CMK (cell line): ENCODE measurements around the gene METTL21C.

Source experiments
- DNase-seq: peaks from one replicate; pipeline ENCODE4 v3.0.0-alpha.2; 2010; ENCODE audit warnings: low read depth

Gene METTL21C

DNA sequence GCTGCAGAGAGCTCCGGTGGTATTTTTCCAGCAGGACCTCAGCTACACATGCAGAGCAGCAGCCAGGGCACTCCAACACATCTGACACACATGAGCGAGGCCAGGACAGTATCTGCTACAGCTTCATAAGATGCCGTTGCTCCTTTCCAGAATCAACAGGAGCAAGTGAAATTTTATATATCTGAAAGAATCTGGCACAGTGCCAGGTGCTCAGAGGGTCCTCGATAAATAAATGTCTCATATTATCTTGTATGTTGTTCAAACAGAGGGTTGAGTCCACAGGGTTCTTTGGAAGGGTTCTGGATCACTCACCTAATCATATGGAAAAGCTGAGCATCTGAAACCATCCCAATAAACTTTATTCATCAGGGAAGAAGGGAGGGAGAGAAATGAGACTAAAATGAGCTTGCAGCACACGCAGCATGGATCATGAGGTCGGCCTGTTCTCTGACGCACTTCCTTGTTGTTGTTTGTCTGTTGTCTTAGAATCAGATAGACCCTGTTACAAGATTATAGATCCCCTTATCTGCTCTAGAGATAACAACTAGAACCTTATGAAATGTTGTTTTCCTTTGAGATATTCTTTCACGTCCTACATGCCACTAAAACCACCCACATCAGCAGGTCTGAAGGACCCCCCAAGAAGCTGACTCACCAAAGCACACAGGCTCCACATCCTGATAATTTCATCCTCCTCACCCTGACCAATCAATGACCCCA lies 3.2 kb upstream of the METTL21C start:
- DNase-seq = no peak

DNA sequence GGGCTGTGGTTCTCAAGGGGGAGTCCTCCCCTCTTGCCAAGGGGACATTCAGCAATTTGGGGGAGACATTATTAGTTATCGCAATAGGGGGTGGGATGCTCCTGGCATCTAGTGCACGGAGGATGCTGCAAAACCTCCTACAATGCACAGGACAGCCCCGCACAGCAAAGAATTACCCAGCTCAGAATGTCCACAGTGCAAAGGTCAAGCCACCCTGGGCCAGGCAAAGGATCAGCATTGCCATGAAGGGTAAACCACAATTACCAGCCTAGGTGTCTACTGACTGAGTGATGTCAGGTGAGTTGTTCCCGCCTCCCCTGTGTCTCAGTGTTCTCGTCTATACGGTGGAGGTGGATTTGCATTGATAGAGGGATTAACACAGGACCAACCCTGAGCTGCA lies 2.4 kb upstream of the METTL21C start:
- DNase-seq = no peak

DNA sequence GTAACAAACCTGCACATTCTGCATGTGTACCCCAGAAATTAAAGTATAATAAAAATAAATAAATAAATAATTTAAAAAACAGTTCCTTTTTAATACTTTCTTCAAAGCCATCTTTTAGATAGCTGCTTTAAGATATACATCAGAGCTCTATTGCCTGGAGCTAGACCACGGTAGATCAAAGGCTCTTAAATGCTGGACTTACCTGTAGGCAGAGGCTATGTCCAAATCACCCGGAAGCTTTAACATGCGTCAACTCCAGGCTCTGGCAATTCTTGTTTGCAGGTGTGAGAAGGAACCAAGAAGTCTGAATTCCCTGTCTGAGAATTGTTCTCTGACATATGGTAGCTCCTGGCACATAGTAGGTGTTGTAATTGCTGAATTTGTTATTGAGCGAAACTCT lies 1.6 kb upstream of the METTL21C start:
- no peak for DNase-seq

DNA sequence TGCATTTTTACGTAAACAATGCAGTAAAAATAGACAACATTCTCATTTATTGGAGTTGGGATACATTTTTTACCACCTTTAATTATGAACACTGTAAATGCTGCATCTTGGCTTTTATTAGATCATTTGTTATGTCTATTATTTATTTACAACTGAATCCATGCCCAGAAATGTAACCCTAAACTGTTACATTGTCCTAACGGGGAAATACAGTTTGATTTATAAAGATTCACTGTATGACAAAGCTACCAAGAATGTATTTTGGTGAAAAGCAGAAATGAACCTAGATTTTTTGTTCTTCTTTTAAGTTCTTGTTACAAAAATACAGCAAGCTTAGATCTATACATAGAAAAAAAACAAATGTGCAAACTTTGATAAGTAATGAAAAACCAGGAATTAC lies 1.1 kb downstream of the METTL21C start:
- no peak for DNase-seq

DNA sequence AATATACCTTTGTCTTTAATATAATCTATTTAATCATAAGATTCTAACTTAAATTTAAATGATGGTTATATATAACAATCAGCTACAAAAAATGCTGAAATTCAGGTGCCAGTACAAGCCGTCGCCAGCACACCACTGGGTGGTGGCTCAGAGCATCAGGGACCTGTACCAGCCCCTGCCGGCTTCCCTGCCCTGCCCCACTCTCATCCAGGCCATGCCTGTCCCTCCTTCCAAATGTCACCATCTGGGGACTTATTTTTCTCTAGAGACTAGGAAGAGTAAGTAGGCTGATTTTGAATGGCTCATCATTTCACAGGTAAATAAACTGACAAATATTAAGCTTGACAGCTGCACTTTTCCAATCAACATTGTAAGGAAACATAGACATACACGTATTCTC lies 1.6 kb downstream of the METTL21C start:
- DNase-seq = no peak

DNA sequence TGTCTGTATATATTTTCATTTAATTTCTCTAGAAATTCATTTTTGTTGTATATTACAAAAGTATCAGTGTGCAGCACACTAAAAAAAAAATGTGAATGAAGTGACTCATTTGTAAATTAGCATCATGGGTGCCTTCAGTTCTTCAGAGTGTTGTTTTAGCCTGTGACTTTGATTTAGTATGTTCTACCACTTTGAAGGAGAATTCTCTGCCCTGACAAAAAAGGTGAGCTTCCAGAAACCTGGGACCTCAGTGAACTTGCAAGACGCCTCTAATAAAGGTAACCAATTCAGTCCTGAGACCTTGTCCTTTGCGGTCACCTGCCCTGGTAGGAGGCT lies 2.4 kb downstream of the METTL21C start:
- DNase-seq = no peak

DNA sequence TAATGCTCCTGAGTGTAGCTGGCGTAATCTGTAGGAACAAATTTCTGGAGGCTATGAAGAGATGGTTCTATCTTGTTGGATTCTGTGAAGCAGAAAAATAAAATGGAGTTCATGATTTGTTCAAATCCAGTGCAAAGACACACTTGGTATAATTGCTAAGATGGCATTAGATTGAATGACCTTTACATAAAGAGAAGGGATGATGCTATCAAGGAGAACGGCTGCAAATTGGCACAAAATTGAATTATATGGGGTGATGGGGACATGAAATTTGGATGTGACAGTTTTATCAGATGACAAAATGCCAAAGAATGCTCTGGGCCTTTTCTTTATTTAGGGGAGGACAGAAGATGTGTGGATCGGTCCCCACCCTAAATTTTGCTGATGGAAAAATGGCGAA lies 4.0 kb downstream of the METTL21C start:
- DNase-seq = no peak

DNA sequence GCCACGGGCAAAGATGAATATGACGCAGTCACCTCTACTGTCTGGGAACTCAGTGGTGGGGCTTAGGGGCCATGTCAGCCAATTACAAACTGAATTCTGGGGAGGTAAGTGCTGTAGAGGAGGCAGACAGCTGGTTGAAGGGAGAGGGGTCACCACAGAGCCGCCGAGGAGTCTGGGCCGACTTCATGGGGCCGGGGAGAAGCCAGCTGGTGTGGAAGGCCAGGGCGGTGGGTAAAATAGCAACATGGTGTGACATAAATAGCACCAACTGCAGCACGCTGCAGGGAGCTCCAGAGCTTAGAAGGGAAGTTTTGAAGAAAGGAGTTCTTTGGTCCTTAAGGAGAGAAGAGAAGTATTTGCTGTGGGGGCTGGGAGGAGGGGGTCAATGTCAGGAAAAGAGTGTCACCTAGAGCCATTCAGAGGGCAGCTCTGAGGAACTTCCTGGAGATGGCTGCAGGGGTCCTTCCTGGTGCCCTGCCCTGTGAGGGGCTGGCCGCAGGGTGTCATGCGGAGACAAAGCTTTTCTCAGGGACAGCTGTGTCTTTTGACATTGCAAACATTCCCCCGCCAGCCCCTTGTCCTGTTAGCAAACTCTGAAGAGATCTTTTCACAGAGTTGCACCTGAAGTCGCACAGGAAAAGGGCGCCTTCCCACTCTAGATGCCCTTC lies 6.4 kb downstream of the METTL21C start:
- DNase-seq = no peak

DNA sequence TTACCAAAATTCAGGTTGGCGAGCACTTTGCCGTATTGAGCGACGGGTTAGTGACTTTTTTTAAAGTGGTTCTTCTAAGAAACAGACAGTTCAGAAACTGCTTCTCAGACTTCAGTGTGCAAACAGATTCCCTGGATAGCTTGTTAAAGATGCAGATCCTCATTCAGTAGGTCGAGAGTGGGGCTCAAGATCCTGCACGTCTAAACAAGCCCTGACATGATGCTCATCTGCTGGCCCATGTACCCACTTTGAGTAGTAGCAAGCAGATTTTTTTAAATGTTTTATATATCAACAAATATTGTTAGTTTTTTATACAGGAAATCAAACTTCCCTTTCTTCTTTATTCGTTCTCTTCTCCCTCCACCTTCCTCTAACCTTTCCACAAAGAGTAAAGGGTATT lies 7.3 kb downstream of the METTL21C start:
- DNase-seq = no peak

DNA sequence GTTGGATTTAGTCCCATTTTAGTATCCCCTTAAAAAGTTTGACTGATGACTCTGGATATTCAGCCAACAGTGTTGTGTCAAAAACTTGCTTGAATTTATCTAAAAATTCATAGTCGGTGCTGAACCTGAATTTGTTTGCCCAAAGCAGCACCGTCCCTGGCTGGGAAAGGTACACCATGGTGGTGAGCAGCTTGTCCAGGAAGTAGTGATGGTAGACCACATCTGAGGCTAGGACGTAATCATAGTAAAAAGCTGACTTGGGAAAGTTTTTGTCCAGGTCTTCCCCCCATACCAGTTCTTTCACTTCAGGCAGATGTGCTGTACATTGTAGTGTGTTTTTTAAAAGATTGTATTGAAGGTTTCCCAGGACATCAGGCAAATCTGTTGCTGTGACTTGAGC lies 8.8 kb downstream of the METTL21C start:
- DNase-seq = no peak

DNA sequence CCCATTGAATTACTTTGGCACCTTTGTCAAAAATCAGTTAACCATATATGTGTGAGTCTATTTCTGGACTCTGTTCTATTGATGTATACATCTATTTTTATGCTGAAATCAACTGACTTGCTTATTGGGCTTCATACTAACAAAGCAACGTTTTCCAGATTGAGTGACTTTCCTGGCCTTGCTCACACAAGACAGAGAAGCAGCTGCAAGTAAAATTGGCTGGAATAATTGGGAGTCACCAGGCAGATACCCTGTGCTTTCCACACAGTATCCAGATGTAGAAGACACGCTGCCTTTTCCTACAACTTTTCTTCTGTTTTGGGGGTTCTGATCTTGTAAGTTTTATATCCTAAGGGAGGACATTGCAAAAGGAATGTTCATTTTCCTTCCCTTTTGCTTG lies 11.2 kb downstream of the METTL21C start:
- no peak for DNase-seq

DNA sequence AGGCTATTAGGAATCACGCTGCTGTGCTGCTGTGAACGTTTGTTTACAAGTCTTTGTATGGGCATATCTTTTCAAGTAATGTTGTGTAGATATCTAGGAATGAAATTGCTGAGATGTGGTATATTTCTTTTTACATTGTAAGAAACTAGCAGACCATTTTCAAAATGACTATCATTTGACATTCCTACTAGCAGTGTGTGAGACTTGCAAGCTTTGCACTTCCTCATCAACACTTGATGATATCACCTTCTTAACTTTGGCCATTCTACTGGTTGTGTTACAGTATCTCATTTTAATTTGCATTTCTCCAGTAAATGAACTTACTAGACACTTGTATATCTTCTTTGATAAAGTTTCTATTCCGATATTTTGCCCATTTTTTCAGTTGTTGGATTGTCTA lies 12.1 kb downstream of the METTL21C start:
- no peak for DNase-seq

DNA sequence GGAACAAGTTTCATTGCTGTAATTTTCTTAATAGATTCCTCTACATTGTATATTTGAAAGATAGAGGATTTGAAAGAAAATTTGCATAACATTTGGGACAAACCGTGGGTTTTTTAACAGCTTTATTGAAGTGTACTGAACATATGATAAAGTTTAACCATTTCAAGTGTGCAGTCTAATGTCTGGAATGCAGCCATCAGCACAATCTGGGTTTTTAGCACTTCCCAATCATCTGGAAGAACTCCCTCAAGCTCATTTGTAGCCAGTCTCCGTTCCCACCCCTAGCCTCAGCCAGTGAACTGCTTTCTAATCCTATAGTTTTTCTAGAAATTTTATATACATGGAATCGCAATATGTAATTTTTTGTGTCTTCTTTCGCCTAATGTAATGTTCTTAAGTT lies 12.6 kb downstream of the METTL21C start:
- no peak for DNase-seq

DNA sequence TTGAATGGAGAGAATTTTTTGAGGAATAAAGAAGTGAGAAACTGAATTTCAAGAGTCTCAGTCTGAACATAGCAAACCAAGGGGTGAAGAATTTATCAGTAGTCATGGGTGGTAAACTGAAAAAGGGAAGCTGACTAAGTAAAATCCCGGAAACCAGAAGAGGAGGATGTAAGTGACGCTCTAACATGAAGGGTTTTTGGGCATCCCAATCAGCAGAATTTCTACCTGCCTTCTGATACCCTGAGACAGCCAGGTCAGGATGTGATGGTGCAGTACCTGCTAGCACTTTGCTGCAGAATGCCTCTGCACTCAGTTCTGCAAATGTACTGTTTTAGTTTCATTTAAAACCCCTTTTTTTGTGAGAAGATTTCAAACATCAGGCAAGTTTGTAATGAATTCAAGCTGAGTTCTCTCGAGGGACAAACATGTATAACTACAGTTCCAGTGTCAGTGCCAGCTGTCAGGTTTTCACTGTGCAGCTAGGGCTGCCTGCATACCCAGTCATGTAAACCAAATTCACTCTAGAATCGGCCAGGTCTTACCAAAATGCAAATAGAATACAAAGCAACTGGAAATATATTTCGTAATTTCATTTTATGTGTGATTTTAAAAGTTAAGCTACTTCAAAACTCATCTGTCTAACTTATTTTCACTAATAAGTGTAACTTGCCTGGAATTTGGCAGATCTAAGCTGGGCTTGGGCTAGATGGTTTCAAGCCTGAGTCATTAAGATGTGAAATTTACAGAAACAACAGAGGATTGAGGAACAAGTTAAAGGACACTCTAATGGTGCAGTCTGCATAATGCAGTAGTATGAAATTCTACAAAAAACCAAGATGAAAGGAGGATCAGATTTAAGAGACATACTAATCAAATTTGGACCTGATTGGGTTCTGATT lies 13.8 kb downstream of the METTL21C start:
- DNase-seq = no peak

DNA sequence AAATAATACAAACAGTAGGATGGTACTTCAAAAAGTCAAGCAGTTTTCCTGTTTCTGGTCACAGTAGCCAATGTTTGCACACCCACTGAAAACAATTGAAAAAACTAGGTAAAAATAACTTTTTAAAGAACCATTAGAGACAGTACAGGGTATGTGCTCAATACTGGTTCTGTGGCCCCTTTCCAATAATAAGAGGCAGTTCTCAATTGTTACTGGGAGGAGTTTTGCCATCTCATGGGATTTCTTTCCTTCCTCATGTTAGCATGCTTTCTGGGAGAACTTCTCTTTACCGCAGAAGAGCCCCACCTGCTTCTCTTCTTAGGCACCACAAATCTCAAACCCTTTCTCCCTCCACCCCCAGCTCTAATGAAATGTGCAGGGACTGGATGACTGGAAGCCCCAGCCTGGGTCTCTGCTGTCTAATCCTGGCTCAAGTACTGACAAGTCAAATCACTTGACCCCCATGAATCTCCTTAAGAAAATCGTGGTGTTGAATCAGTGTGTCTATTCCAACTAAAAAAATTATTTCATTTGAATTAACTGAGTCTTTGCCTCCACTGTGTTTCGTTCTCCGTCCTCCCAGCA lies 14.6 kb downstream of the METTL21C start:
- no peak for DNase-seq

DNA sequence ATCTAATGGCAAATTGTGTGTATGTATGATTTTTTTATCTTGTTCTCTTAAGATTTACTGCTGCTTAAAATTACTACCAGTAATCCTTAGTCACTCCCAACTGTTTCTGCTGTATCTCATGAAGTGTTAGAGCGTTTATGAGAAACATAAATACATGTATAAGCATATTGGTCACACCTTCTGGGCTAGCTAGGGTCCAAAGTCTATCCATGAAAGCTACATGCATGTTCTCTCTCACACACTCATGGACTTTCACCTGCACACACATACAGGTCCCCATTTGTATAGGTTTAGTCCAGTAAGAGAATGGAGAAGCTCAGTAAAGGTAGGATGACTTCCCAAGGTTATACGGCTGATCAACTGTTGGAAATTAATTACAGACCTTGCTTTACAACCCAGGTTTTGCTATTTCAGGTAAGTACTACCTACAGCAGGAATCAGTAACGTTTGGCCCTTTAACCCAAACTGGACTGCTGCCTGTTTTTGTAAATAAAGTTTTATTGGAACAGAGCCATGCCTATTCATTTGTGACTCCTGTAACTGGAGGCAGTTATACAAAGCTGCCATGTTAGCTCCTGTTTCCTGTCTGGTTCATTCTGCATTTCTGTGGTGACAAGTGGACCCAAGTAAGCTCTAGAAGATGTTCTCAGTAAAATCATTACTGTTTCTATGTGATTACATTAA lies 15.3 kb downstream of the METTL21C start:
- DNase-seq = no peak

DNA sequence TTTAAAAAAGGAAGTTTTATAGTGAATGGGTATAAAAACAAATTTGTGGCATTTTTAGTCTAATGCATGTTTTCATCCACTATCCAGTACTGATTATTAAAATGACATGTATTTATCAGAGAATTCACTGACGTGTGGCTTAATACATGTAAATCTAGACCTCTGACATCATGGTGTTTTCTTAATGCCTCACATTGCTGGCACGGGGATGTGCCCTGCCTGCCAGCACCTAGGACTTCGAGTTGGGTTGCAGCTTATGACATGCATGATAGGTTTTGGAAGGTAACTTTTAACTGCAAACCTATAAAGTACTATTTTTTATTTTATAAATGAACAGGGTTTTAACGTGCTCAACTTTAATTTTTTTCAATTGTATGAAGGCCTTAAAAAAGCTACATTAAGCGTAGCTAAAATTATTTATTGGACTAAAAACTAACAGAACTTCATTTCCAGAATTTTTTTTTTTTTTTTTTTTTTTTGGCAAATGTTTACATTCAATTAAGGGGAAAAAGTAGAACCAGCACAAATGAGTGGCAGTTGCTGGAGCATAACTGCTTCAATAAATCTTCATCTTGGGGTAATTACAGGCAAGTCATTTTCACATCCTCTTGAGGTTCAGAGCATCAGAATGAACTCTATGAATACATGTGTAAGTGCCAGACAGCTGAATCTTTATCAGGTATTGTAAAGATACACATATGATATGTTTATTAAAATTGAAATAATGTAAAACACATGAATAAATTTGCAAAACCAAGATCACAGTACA lies 16.3 kb downstream of the METTL21C start:
- no peak for DNase-seq

DNA sequence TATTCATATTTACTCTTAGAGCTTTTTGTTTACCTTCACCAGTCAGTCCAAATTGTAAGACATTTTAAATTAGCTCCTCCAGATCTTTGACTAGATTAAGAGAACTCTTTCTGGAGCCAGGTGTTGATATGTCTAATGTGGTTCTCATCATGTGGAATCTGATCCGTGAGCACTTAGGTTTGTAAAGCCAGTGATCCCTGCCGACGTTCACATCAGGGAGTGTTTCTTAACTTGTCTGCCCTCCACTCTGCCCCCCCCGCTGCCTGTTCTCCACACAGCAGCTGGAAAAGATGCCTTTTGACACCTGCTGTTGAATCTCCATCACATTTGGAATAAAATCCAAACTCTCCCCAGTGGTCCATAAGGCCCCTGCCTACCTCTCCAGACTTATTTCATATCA lies 17.7 kb downstream of the METTL21C start:
- DNase-seq = no peak

DNA sequence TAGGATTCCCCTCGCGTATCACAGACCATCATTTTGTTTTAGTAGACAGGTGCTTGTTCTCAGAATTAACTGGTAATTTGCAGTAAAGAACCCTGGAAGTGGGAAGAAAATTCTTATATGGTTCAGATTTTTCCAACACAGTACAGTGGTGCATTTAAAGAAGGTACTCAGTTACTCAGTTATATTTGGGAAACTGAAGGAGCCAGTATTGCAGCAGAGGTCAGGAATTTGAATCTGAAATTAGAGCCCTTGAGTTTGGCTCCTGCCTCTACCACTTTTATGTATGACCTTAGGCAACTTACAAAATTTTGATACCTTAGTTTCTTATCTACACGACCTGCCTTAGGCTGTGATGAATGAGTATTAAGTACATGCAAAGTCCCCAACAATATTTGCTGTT lies 19.7 kb downstream of the METTL21C start:
- DNase-seq = no peak

DNA sequence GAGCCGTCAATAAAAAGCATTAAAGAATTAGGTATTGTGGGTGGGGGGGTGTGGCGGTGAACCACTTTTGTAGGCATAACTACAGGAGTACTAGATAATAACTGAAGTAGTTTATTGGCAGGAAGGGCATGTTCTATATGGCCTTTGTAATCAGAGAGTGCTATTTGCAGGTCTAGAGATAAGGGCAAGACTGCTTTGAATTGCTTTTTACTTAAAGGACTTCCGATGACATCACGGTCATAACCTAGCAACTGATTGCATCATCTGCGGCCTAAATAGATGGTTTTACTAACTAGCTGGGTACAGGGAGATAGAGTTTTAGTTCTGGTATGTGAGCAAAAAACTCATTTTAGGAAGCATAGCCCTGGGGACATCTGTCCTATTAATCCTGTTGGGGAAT lies 24.7 kb downstream of the METTL21C start:
- DNase-seq = no peak

DNA sequence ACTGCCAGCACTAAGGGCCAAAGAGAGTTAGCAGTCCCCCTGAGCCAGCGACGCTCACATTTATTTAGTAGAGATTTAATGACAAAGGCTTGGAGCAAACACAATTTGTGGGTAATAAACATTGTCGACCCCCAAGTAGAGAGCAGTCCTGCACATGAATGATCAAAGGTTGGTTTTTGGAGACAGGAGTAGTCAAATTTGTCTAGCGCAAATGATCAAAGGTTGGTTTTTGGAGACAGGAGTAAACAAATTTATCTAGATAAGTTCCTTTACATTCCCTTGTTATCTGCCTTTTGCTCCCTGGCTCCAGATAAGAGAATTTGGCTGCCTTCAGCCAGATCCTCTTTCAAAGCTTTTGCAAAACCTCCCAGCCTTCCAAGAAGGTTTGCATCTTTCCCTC lies 26.9 kb downstream of the METTL21C start:
- DNase-seq = no peak
